T follicular helper cell (primary cell): Measurements from ENCODE around the gene DNTT.

ENCODE experiments used
- DNase-seq: peaks from one replicate; pipeline ENCODE4 v3.0.0-alpha.2; 2020; ENCODE audit warnings: low read depth
- total RNA-seq, 2 experiments: gene quantifications; one replicate each; lab custom pipeline; 2026; lab: John Stamatoyannopoulos, UW

The DNTT gene
- total RNA-seq: 0 reads per million in 2 experiments

DNA sequence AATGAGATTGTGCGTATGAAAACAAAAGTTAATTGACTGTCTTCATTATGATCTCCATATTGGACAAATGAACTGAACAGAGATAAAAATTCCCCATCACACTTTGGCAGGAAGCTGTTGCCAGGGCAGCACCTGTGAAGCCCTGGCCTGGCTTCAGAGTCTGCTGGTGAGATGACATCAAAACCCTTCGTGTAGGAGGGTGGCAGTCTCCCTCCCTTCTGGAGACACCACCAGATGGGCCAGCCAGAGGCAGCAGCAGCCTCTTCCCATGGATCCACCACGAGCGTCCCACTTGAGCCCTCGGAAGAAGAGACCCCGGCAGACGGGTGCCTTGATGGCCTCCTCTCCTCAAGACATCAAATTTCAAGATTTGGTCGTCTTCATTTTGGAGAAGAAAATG is at the start of gene DNTT:
Gene DNTT (plus strand): TSS at position 205 of the 400 bp plus-strand sequence. CDS start 64 bp downstream, at position 269.
- DNase-seq: no peak

DNA sequence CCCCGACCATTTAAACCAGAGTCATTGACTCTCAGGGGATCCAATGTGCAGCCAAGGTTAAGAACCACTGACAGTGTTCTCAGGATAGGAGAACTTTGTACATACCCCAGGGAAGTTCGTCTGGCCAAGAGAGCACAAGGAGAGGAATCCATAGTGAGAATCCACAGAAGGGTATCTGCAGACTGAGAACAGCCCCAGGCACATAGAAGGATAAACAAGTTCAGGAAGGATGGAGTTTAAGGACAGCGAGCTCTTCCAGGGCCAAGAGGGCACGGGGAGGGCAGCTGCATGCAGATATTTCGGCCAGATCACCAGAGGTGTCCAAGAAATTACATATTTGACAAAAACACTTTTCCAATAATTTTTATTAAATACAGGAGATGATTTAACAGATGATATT is 49.3 kb upstream of the DNTT start:
- no peak for DNase-seq

DNA sequence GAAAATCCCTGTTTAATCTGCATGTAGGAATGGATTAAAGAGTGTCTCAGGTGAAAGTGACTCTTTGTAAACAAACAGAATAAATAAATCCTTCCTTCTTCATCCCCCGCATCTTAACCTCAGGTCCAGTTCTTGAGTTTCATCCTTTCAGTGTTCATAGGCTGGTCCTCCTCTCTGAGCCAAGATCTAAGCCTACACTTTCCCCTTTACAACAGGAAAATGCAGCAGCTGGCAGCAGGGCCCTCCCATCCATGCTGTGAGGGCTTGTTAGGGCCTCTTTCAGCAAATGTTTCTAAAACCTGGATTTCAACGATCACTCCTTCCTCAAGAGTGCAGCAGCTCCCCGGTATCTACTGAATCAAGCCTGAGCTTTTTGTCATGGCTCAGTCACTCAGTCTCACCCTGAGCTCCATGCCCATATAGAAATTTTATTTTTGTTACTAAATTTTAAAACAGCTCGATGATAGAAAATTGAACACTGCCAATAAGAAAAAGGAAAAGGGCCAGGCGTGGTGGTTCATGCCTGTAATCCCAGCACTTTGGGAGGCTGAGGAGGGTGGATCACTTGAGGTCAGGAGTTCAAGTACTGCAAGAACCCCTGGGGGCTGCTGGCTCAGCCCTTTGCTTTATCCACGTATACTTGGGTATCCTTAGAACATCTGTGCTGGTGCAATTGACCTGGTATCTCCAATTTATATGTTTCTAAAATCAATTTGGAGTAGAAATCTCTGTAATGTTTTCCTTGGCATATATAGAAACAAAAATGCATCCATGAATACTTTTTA is 48.5 kb upstream of the DNTT start:
- no peak for DNase-seq

DNA sequence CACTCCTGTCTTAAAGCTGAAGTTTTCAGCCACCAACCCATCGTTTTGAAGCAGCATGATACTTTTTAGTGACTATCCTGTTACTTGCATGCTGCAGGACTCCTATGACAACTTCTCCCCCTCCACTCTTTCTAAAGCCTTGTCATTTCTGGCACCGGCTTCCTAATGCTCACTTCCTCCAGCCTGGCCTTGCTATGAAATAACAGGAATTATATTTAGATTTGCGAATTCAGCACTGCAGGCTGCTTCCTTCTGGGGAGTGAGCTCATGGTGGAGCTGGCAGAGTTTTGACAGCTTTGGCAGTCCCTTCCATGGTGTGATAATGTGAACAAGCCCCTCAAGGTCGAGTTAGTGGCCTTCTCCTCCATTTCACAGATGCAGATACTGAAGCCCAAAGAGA is 46.3 kb upstream of the DNTT start:
- DNase-seq: no peak

DNA sequence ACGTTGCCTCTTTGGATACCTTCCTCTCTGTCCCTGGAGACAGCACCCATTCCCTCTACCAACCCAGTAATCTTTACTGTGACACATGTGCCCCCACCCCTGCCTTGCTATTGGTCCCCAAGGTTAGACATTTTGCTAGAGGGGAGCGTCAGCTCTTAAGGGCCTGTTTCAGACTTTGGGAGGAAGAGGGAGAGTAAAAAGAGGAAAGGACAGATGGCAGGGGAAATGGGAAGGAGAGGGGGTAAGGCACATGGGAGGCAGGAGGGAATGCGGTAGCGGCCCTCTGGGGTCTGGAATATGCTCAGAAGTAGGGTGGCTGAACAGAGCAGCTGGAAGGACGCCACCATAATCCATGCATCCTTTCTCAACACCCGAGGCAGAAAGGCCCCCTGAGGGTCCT is 45.1 kb upstream of the DNTT start:
- no peak for DNase-seq

DNA sequence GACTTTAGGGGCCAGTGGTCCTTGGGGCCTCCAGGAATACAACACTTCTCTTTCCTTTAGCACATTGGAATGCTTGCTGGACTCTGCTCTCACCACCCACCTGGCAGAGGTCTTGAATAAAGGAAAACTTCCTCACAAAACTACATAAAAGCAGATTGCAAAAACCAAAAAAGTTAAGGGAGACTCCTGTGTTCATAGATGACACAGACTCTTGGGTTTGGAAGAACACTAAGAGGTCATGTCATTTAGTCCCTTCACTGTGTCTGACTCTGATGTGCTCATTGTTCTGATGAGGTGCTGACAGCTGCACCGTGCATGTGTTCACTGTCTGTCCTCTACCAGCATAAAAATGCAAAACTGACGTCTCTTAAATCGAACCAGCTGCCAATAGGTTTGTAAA is 44.2 kb upstream of the DNTT start:
- DNase-seq: no peak

DNA sequence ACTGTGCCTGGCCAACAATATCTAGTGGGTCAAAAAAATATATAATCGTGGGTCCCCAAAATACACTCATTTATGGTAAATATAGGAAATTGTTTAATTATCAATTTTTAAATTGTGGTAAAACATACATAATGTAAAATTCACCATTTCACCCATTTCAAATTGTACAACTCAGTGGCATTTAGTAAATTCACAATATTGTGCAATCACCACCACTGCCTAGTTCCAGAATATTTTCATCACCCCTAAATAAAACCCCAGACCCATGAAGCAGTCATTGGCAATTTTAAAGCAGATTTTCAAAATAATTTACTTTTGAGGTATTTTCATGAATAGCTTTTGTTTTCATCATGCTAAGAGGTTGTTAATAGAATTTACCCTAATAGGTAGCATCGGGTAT is 43.1 kb upstream of the DNTT start:
- no peak for DNase-seq

DNA sequence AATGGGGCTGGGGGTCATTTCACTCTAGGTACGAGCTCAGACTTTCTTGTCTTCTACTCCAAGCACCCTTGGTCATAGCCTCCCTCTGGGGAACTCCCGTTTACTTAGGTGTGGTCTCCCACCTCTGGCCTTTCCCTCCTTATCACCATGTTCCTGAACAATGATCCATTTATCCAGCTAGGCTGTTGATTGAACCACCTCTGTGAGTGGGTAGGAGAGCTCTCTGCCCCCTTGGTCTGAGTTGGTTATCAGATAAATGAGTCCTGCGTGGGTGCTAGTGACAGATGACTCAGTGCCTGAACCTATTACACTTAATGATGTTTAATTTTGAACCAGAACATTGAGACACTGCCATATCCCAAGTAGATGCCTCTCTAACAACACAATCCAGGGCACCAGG is 42.3 kb upstream of the DNTT start:
- no peak for DNase-seq

DNA sequence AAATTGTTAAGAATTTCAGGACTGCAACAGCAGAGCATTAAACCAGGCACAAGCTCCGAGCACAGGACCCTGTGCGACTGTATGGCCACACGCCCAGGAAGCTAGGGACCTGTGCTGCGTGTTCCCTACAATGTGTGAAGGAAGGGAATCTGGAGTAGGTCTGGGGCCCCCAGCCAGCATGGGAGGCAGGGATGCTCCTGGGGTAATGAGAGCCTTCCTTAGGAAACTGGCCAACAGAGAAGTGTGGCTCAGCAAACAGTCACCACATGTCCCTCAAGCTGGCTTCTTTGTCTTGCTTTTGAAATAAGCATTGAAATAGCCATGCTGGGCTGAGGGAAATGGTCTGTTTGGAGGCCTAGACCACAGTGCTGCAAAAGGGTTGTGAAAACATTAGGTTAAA is 41.1 kb upstream of the DNTT start:
- no peak for DNase-seq

DNA sequence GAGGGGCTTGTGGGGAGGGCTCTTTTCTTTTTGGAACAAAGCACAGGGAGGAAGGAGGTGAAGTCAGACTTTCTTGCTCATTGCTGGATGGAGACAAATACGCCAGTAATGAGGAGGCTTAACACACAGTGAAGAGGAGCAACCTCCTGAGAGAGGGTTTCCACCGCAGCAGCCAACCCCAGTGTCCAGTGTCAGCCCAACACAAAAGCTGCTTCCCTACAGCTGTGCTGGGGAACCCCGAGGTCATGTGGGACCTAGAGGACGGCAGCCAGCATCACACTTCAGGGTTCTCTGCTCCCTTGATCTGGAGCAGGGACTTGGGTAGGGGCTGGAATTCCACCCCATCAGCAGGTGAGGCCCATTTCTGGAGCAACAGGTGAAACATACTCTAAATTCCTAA is 40.6 kb upstream of the DNTT start:
- DNase-seq: no peak

DNA sequence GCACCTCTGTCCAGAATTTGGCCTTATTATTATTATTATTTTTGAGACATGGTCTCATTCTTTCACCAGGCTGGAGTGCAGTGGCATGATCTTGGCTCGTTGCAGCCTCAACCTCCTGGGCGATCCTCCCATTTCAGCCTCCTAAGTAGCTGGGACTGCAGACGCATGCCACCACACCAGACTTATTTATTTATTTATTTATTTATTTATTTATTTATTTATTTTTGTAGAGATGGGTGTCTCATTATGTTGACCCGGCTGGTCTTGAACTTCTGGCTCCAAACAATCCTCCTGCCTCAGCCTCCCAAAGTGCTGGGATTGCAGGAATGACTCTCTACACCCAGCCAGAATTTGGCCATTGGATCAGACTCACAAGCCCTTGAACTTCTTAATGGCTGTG is 39.3 kb upstream of the DNTT start:
- DNase-seq: no peak

DNA sequence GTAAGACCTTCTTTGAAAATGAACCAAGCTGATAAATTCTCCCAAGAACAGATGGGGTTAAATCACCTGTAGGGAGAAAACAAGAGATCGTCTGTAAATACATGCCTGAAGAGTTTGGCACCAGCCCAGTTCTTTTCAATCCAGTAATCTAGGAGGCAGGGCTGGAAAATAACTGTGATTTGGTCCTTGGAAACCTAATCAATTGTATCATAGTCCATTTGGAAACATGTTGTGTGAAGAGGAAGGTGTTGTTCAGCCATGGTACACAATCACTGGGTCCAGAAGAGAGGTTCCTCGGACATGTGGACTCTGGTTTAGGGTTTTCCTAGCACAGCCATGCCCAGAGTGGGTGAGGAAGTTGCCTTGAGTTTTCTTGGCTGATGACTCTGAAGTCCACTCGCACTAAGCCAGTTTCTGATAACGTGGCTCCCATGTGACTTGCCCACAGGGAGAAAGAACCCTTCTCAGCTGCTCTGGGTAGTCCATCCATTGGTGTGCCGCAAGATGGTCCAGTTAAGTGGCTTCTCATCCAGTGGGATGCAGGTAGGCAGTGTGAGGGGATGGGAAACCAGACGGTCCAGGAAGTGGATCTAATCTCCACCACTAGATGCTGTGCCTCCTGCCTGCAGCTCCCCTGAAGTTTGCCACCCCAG is 38.0 kb upstream of the DNTT start:
- DNase-seq: no peak

DNA sequence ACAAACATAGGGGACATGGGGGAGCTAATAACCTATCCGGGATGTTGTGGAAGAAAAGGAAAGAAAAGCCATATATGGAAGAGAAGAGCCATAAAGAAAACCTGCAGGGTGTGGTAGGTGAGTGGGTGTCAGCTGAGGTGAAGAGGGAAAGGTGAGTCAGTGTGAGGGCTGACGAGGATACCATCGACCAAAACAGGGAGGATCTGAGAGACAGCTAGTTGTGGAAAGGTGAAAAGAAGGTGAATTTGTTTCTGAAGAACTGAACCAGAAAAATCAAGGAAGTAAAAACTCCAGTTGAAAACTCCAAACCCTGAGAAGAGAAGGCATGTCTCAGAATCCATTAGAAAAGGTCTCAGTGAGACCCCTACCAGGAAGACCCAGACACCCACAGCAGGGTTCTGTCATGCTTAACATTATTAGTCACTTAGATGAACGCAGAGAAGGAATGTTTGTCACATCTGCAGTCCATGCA is 37.0 kb upstream of the DNTT start:
- no peak for DNase-seq

DNA sequence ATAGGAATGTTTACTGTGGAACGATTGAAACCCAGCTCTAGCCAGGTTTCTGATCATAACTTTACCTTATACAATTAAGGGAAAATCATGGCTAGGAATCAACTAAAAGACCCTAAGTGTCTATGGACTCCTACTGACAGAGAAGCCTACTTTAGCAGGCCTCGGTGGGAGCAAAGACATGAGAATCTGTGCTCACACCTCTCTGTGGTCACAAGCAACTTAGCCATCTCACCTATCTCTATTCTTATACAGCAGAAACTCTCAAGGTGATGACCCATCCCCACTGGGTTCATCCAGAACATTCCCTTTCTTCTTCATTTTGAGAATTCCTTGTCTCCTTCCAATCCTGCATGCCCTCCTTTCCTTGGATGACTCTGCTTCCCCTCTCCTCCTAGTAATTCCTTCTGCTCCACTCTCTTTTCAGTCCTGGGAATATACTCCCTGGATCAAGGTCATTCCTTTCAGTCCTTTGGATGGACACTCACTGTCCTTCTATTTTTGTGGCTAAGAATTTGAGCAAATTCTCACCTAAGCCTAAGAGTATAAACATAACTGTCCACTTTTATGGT is 35.8 kb upstream of the DNTT start:
- DNase-seq: no peak

DNA sequence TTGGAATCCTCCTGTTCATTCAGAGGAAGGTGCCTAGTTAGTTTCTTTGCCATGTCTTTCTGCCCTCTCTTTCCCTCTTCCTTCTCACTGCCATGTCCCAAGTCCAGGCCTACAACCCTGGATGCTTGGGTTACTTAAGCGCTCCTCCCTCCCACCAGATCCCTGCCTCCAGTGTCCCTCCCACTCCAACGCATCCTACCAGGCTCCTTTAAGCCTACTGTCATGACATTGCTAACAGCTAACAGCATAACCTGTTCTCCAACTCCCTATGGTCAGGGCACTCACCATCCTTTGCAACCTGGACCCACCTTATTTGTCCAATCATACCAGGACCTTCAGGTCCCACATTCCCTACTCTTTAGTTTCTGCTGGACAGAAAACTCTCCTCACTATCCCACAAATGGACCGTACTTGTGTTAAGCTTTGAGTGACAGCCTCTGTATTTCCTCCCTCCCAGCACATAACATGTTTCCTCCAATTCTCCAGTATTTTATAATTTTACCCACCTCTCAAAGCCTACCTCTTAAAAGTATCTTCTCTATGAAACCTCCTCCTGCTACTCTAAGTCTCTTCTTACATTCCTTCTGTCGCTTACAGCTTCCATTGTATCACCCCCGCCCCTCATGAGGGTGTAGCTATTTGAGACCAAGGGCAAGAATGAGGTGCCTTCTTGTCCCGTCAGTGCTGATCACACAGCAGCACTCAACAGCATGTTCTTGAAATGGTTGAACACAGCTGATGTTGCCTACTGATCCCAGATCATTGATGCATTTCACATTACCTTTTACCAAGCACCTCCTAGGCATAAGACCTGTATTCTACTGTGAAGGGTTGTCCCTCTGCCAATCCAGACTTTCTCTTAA is 34.6 kb upstream of the DNTT start:
- DNase-seq: no peak

DNA sequence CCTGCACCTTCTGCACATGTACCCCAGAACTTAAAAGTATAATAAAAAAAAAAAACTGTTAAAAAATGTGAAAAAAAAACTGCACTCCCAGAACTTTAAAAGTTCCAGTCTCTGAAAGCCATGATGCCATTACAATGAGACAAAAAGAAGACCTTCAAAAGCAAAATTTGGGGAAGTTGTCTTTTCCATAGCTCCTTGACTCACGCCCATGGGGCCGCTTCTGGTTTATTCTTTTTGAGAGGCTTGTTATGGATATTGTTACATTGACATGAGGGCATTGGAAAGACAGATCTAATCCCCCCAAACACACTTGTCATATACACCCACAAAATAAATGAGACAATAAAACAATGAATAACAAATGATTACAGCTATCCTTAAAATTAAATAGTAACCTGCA is 33.7 kb upstream of the DNTT start:
- no peak for DNase-seq

DNA sequence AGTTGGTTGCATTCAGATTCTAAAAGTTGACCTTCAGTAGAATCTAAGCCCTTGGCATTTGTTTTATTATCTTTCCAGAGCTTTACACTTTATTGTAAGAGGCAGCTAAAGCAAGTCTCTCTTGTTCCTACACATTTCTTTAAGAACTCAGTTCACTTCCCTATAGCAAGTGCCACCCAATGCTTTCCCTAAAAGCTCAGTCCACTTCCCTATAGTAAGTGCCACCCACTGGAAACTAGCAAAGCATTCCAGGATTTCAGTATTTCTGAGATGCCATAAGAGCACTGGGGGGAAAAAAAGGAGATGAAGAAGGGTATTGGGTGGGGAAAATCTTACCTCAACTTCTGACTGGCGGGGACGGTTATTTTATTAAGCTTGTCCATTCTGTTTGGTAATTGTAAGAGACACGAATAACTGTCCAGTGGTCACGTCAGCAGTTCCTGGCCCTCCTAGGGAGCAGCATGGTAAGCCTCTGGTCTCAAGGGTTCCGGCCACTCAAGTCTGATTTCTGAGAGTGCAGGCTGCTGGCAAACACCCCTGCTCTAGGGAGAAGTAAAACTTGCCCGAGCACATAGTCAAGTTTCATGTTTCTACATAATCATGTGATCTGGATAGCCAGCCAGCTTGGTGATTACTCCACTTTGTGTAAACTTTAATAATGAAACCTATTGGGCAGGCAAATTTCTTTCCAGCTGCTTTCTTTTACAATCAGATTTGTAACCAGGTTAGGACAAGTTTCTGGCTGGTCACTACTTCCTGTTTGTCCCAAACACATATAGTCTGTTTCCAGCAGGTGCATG is 33.0 kb upstream of the DNTT start, which contains the start of gene BLNK:
Gene BLNK (minus strand): TSS at position 554 of the 800 bp plus-strand sequence. CDS start 171 bp downstream, at position 383.
- no peak for DNase-seq

DNA sequence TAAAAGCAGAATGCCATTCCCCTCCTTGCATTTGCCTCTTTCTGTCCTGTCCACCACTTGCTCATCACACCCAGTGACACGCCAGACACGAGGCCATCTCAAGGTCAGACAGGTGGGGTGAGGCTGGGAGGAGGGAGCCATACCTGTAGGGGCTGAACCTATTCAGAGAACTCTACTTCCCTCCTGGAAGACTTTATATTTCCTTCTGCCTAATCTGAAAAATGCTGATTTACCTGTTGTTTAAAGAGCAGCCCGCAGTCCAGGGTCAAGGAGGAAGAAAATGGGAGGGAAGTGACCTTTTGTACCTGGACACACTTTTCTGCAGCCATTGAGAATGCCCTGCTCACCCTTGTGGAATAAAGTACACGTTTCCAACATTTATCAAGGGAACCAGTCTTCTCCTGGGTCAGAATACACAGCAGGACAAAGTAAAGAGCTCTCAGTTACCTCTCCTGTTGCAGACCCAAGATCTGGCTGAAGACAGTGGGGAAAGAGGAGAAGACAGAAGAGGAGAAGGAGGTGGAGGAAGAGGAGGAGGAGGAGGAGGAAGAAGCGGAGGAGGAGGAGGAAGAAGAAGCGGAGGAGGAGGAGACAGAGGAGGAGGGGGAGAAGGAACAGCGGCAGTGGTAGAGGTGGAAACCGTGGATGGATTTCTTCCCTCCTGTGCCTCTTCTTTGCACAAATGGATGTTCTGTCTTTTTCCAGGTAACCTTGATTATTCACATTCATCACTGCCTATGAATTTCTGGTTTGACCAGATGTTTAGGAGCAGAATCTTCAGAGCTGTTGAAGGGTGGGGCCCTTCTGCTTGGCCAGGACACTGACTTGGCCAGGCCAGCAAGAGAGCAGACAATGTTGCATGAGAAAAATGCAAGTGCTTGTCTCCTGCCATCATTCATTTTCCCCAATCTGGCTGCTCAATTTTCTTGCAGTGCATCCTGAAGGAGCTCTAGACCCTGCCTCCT is 31.6 kb upstream of the DNTT start:
- DNase-seq: no peak

DNA sequence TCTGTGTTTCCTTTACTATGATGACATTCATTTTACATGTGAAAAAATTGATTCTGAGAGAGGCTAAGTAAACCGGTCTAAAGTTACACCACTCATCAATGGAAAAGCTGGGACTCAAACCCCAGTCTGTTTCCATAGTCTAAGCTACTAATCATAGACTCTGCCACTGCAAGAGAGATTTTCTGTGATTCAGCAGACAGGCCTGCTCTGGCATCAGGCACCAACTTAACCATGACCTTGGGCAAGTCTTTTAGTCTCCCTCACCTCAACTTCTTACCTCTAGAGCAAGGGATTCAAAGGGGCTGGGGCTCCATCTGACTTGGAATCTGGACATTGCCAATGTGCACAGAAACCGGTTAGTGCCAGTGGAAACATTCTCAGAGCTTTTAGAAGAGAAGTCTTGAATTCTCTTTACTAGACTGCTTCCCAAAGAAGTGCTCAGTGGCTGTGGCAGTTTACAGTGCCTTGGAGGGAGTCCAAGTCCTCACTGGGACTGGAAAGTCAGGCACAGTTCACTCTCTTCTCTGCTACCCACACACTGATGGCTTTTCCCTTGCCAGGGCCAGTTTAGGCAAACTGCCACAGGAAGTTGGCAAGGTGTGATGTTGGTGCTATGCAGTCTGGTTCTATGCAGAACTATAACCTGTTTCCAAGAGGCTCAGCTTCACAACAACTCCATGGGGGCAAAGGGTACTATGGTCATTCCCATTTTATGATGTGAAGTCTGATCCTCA is 28.4 kb upstream of the DNTT start:
- DNase-seq: no peak
